Keratinocyte (primary cell): ENCODE data around the gene GLUD1. TPM values are rescaled to one million over a fixed set of nuclear protein-coding genes. Genes with fewer than 3 reads are reported as not detected.

ENCODE experiments used
- DNase-seq: peaks from one replicate; pipeline ENCODE4 v3.0.0-alpha.2; 2011; ENCODE audit warnings: low read depth, missing footprints, low spot score
- FAIRE-seq: peaks from 2 replicates; lab custom pipeline; 2011; peaks lifted over from hg19 to GRCh38; lab: Jason Lieb, UNC
- H2AFZ ChIP-seq: 2 replicates; pipeline ENCODE4 v1.6.0; 2012; ENCODE audit warnings: low read length, control low read depth, inconsistent platforms; ENCODE audit not compliant: control insufficient read depth
- H3K27ac ChIP-seq: 2 replicates; pipeline ENCODE4 v1.5.1; 2011; ENCODE audit warnings: low read length; ENCODE audit not compliant: control insufficient read depth, insufficient read depth
- H3K27me3 ChIP-seq: 3 replicates; pipeline ENCODE4 v1.6.0; 2011; ENCODE audit warnings: low read length; ENCODE audit not compliant: control insufficient read depth, insufficient read depth; ENCODE audit errors: extremely low read depth
- H3K36me3 ChIP-seq, 2 experiments: 2 replicates in 1 of 2; 3 replicates in 1 of 2; pipeline ENCODE4 v1.5.1; 2011; ENCODE audit warnings: low read length in 2 of 2, mild to moderate bottlenecking in 1 of 2; ENCODE audit not compliant: control insufficient read depth in 2 of 2, insufficient read depth in 2 of 2; ENCODE audit errors: extremely low read depth in 1 of 2
- H3K4me1 ChIP-seq: 3 replicates; pipeline ENCODE4 v1.5.1; 2011; ENCODE audit warnings: low read length; ENCODE audit not compliant: control insufficient read depth, insufficient read depth; ENCODE audit errors: extremely low read depth
- H3K4me2 ChIP-seq: 3 replicates; pipeline ENCODE4 v1.6.0; 2011; ENCODE audit warnings: low read depth, low read length; ENCODE audit not compliant: control insufficient read depth, insufficient read depth; ENCODE audit errors: extremely low read depth
- H3K4me3 ChIP-seq, 3 experiments: fragments of 200-600 bp in 1 of 3; sonication (generic) in 1 of 3; 2 replicates in 2 of 3; 3 replicates in 1 of 3; pipeline ENCODE4 v1.5.1; 2011 to 2016; ENCODE audit warnings: low read length in 3 of 3, mild to moderate bottlenecking in 3 of 3, control low read depth in 2 of 3, inconsistent platforms in 1 of 3, low read depth in 1 of 3, mixed read lengths in 1 of 3, mixed run types in 1 of 3, moderate library complexity in 1 of 3; ENCODE audit not compliant: control insufficient read depth in 2 of 3, insufficient read depth in 2 of 3; ENCODE audit errors: extremely low read depth in 1 of 3
- H3K79me2 ChIP-seq: 2 replicates; pipeline ENCODE4 v1.6.0; 2012; ENCODE audit warnings: low read length; ENCODE audit not compliant: control insufficient read depth, insufficient read depth
- H3K9ac ChIP-seq: 3 replicates; pipeline ENCODE4 v1.6.0; 2011; ENCODE audit warnings: low read length; ENCODE audit not compliant: control insufficient read depth, insufficient read depth; ENCODE audit errors: extremely low read depth
- H3K9me1 ChIP-seq: 3 replicates; pipeline ENCODE4 v1.6.0; 2011; ENCODE audit warnings: low read length; ENCODE audit not compliant: control insufficient read depth, insufficient read depth; ENCODE audit errors: extremely low read depth
- H3K9me3 ChIP-seq: 2 replicates; pipeline ENCODE4 v1.5.1; 2012; ENCODE audit warnings: low read depth, low read length; ENCODE audit not compliant: control insufficient read depth
- H4K20me1 ChIP-seq: 3 replicates; pipeline ENCODE4 v1.6.0; 2011; ENCODE audit warnings: low read length; ENCODE audit not compliant: control insufficient read depth, insufficient read depth; ENCODE audit errors: extremely low read depth
- CTCF ChIP-seq, 3 experiments: IDR thresholded peaks in 1 of 3; conservative IDR thresholded peaks in 1 of 3; optimal IDR thresholded peaks in 1 of 3; 2 replicates in 2 of 3; 3 replicates in 1 of 3; pipeline versions ENCODE3 to v1.5.1; 2011; ENCODE audit warnings: low read length in 3 of 3, mild to moderate bottlenecking in 3 of 3, moderate library complexity in 2 of 3, control low read depth in 1 of 3, inconsistent platforms in 1 of 3; ENCODE audit not compliant: insufficient read depth in 2 of 3; ENCODE audit errors: extremely low read depth in 1 of 3
- EZH2 ChIP-seq: IDR thresholded peaks from one replicate; pipeline ENCODE4 v1.6.1; 2012; ENCODE audit warnings: inconsistent platforms, mild to moderate bottlenecking, low read length, moderate library complexity
- dilution Hi-C: fragments of 300-500 bp; cut with MboI; formaldehyde crosslinking; loops from one replicate; pipeline ENCODE4 v1.7.0; 2020; ENCODE audit warnings: low sequenced_read_pairs; ENCODE audit not compliant: extremely low pct_ligation_motif_present
- polyA plus RNA-seq, 5 experiments: library from polyadenylated mRNA; depleted of rRNA in 3 of 5; stranded (reverse) in 3 of 5; stranded (forward) in 1 of 5; unstranded in 1 of 5; fragments of >200 nt; gene quantifications; 1 replicate in 1 of 5; 2 replicates in 3 of 5; 3 replicates in 1 of 5; pipeline versions ENCODE4 v1.2.1 to v1.2.3, GENCODE V29; 2011 to 2012; ENCODE audit warnings: missing spikeins in 2 of 5, low read depth in 1 of 5, low replicate concordance in 1 of 5

The GLUD1 gene
- polyA plus RNA-seq, 1 donor (not counting 4 experiments of a cell fraction or from before 2014, with no cell fraction given) = 124 TPM

- H3K4me3 ChIP-seq = no peak overlapping the region
- no peaks in the 10 kb centered on the region for H3K9me1 ChIP-seq
- H4K20me1 ChIP-seq = no peaks in the 10 kb centered on the region
- peak overlapping the region; percentile 56 for H3K4me2 ChIP-seq
- no peaks in the 10 kb centered on the region for H3K79me2 ChIP-seq
- no peak for TF ChIP-seq EZH2
- no peak for TF ChIP-seq CTCF (optimal IDR thresholded peaks at IDR 0.05 in 1 of 3, IDR thresholded peaks at IDR 0.05 in 1 of 3, conservative IDR thresholded peaks at IDR 0.05 in 1 of 3; ENCODE audit: extremely low read depth in 1 of 3, insufficient read depth in 2 of 3, low read length in 3 of 3)
- no peaks in the 10 kb centered on the region for H3K36me3 ChIP-seq
- FAIRE-seq (peak; percentile 84), DNase-seq (no peak)
- H3K9me3 ChIP-seq = no peaks in the 10 kb centered on the region
- H3K27me3 ChIP-seq = no peaks in the 10 kb centered on the region
- peaks cover 13% of the 10 kb centered on the region for H3K4me1 ChIP-seq
- no peak overlapping the region for H3K27ac ChIP-seq
- peak overlapping the region; percentile 4 for H3K9ac ChIP-seq
- dilution Hi-C loops = no loop called here
- H2AFZ ChIP-seq = peak overlapping the region; percentile 5
Measured at GRCh38 chr10:87038786-87039185, 55.9 kb downstream of the GLUD1 start.

- H3K79me2 ChIP-seq = no peaks in the 10 kb centered on the region
- no peaks in the 10 kb centered on the region for H3K9me1 ChIP-seq
- dilution Hi-C loops = no loop called here
- no peak overlapping the region for H2AFZ ChIP-seq
- H3K4me3 ChIP-seq = no peak overlapping the region
- H3K27me3 ChIP-seq = no peaks in the 10 kb centered on the region
- H3K9me3 ChIP-seq = no peaks in the 10 kb centered on the region
- H3K36me3 ChIP-seq = no peaks in the 10 kb centered on the region
- peaks cover 13% of the 10 kb centered on the region for H3K4me1 ChIP-seq
- TF ChIP-seq CTCF (optimal IDR thresholded peaks at IDR 0.05 in 1 of 3, IDR thresholded peaks at IDR 0.05 in 1 of 3, conservative IDR thresholded peaks at IDR 0.05 in 1 of 3; ENCODE audit: extremely low read depth in 1 of 3, insufficient read depth in 2 of 3, low read length in 3 of 3) = no peak
- no peak for TF ChIP-seq EZH2
- DNase-seq (no peak), FAIRE-seq (no peak)
- H3K9ac ChIP-seq = peak overlapping the region; percentile 4
- no peaks in the 10 kb centered on the region for H4K20me1 ChIP-seq
- peak overlapping the region; percentile 56 for H3K4me2 ChIP-seq
- no peak overlapping the region for H3K27ac ChIP-seq
Measured at GRCh38 chr10:87038286-87038717, 56.3 kb downstream of the GLUD1 start.
